HEK293T (cell line): ENCODE measurements around the gene RTN4RL1.

ENCODE experiments used
- ARNT ChIP-seq: fragments of 450-650 bp; IDR thresholded peaks from 2 replicates; pipeline ENCODE4 v1.6.1; 2017; ENCODE audit warnings: mild to moderate bottlenecking
- BHLHE40 ChIP-seq: fragments of 450-650 bp; IDR thresholded peaks from 2 replicates; pipeline ENCODE4 v1.6.1; 2016; ENCODE audit warnings: mild to moderate bottlenecking, moderate library complexity, borderline replicate concordance
- CTBP1 ChIP-seq: fragments of 450-650 bp; IDR thresholded peaks from 2 replicates; pipeline ENCODE4 v1.6.1; 2016; ENCODE audit warnings: borderline replicate concordance
- FOXA1 ChIP-seq: fragments of 450-650 bp; IDR thresholded peaks from 2 replicates; pipeline ENCODE4 v1.6.1; 2016; ENCODE audit warnings: mild to moderate bottlenecking
- FOXM1 ChIP-seq: fragments of 450-650 bp; IDR thresholded peaks from 2 replicates; pipeline ENCODE4 v1.6.1; 2017; ENCODE audit warnings: mild to moderate bottlenecking, borderline replicate concordance
- HDGF ChIP-seq: fragments of 450-650 bp; IDR thresholded peaks from 2 replicates; pipeline ENCODE4 v1.6.1; 2017; ENCODE audit warnings: antibody characterized with exemption, borderline replicate concordance
- L3MBTL2 ChIP-seq: fragments of 450-650 bp; conservative IDR thresholded peaks from 2 replicates; pipeline ENCODE4 v1.6.1; 2016; ENCODE audit warnings: mild to moderate bottlenecking
- PKNOX1 ChIP-seq: fragments of 450-650 bp; IDR thresholded peaks from 2 replicates; pipeline ENCODE4 v1.6.1; 2016
- SP1 ChIP-seq: fragments of 450-650 bp; IDR thresholded peaks from 2 replicates; pipeline ENCODE4 v1.6.1; 2017
- SUZ12 ChIP-seq: fragments of 450-650 bp; IDR thresholded peaks from 2 replicates; pipeline ENCODE4 v1.6.1; 2016; ENCODE audit warnings: mild to moderate bottlenecking
- TARDBP ChIP-seq: fragments of 450-650 bp; IDR thresholded peaks from 2 replicates; pipeline ENCODE4 v1.6.1; 2016
- ZNF384 ChIP-seq: fragments of 450-650 bp; IDR thresholded peaks from 2 replicates; pipeline ENCODE4 v1.6.1; 2016

GRCh38 chr17:2061441-2061958 is 36.4 kb upstream of the RTN4RL1 start:
- TF ChIP-seq ZNF384 (no peak), SUZ12 (no peak), FOXA1 (no peak), ARNT (no peak), CTBP1 (no peak), SP1 (no peak), L3MBTL2 (no peak), FOXM1 (no peak), PKNOX1 (no peak), HDGF (no peak), BHLHE40 (no peak), TARDBP (no peak)
